Stimulated activated naive CD8-positive, alpha-beta T cell treated with anti-CD3 and anti-CD28 coated beads, Interleukin-15, amount 100 ng/mL, for 72 hours (primary cell): Measurements from ENCODE around the gene PFDN2.

ENCODE experiments used
- ATAC-seq: fragments of 150-1000 bp; cut with Tn5 transposase; 2 replicates; pipeline ENCODE4 v1.10.0; 2021; ENCODE audit warnings: mild to moderate bottlenecking, moderate library complexity
- DNase-seq, 2 donors: peaks; one replicate each; pipeline ENCODE4 v3.0.0; 2021 to 2022
- H3K27ac Mint-ChIP-seq, 2 donors: one replicate each; pipeline ENCODE4 v1.8.0; 2022; ENCODE audit warnings: mild to moderate bottlenecking in 2 of 2, mixed read lengths in 2 of 2, moderate library complexity in 2 of 2
- H3K27me3 Mint-ChIP-seq: one replicate; pipeline ENCODE4 v1.8.0; 2022; ENCODE audit warnings: mixed read lengths
- H3K4me1 Mint-ChIP-seq: one replicate; pipeline ENCODE4 v1.8.0; 2022; ENCODE audit warnings: mild to moderate bottlenecking, mixed read lengths
- H3K4me3 Mint-ChIP-seq, 2 donors: one replicate each; pipeline ENCODE4 v1.8.0; 2022; ENCODE audit warnings: mild to moderate bottlenecking in 2 of 2, mixed read lengths in 2 of 2, moderate library complexity in 1 of 2
- H3K9me3 Mint-ChIP-seq, 2 donors: one replicate each; pipeline ENCODE4 v1.8.0; 2022; ENCODE audit warnings: mixed read lengths in 2 of 2

The PFDN2 gene

DNA sequence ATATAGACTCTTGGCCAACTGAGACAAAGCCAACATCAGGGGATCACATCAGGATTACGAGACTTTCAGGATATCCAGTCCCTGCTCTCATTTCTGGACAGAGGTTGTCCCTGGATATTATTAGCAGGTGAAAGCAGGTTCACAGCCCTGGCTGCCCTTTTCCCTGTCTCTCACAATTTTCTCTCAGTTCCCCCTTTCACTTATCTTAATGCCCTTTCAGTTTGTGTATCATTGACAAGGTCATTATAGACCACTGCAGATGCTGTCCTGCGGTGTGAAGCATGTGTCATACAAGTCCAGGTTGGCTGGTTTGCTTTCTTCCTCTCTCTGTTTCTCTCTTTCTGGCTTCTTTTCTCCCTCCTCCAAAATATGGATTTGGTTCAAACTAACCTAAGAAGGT lies 21.8 kb downstream of the PFDN2 start:
- H3K27me3 Mint-ChIP-seq, result no peaks in the 10 kb centered on the region
- H3K9me3 Mint-ChIP-seq, result no peaks in the 10 kb centered on the region
- H3K27ac Mint-ChIP-seq, result no peak overlapping the region
- ATAC-seq (no peak), DNase-seq (no peak)
- no peak overlapping the region for H3K4me3 Mint-ChIP-seq
- peaks cover 74% of the 10 kb centered on the region for H3K4me1 Mint-ChIP-seq

DNA sequence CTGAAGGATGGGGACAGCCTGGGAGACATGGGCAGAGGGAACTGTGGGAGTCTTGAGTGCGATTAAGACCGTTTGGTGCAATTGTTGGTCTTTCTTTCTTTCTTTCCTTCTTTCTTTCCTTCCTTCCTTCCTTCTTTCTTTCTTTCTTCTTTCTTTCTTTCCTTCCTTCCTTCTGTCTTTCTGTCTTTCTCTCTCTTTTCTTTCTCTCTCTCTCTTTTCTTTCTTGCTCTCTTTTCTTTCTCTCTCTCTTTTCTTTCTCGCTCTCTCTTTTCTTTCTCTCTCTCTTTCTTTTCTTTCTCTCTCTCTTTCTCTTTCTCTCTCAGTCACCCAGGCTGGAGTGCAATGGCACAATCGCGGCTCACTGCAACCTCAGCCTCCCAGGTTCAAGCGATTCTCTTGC lies 22.6 kb downstream of the PFDN2 start:
- Mint-ChIP-seq H3K9me3 (no peaks in the 10 kb centered on the region), H3K27me3 (no peaks in the 10 kb centered on the region), H3K27ac (peak overlapping the region; percentile 1 to 80), H3K4me1 (peaks cover 82% of the 10 kb centered on the region), H3K4me3 (no peak overlapping the region)
- no peak for DNase-seq
- no peak for ATAC-seq

DNA sequence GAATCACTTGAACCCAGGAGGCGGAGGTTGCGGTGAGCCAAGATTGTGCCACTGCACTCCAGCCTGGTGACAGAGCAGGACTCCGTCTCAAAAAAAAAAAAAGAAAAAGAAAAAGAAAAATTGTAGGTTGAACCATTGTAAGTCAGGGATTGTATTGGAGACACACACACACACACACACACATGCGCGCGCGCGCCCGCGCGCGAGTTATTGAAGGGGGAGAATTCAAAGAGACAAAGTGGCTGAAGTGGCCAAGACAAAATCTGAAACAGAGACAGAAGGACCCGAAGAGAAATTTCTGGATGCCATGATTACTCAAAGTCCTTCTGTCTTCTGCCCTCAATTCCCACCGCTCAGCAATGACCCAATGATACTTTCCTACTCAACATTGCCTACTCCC lies 23.4 kb downstream of the PFDN2 start:
- no peak for ATAC-seq
- no peaks in the 10 kb centered on the region for H3K27me3 Mint-ChIP-seq
- H3K9me3 Mint-ChIP-seq, result no peaks in the 10 kb centered on the region
- peak overlapping the region in 1 of 2 donors; percentile 23 for H3K27ac Mint-ChIP-seq
- H3K4me1 Mint-ChIP-seq, result peaks cover 88% of the 10 kb centered on the region
- H3K4me3 Mint-ChIP-seq, result no peak overlapping the region
- no peak for DNase-seq

DNA sequence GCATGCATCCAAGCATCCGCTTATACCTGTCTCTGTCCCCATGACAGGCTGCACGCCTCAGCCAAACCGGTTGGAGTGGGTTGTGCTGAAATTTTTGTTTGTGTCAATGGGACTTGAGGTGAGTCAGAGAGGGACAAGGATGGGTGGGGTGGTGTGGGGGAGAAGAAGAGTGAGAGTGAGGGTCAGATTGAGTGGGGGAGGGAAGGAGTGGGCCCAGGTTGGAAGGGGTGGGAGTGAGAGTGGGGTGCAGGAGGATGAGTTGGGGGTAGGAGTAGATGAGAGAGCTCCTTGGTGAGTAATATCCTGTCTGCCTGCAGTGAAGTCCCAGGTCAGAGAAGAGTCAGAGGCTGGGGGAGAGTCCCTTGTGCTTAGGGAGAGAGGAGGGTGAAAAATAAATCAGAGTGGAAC lies 25.2 kb downstream of the PFDN2 start:
- DNase-seq (peak; percentile 24 to 44), ATAC-seq (peak; percentile 94)
- Mint-ChIP-seq H3K4me3 (peak overlapping the region; percentile 27 to 46), H3K27me3 (no peaks in the 10 kb centered on the region), H3K9me3 (no peaks in the 10 kb centered on the region), H3K27ac (no peak overlapping the region), H3K4me1 (peaks cover 86% of the 10 kb centered on the region)

DNA sequence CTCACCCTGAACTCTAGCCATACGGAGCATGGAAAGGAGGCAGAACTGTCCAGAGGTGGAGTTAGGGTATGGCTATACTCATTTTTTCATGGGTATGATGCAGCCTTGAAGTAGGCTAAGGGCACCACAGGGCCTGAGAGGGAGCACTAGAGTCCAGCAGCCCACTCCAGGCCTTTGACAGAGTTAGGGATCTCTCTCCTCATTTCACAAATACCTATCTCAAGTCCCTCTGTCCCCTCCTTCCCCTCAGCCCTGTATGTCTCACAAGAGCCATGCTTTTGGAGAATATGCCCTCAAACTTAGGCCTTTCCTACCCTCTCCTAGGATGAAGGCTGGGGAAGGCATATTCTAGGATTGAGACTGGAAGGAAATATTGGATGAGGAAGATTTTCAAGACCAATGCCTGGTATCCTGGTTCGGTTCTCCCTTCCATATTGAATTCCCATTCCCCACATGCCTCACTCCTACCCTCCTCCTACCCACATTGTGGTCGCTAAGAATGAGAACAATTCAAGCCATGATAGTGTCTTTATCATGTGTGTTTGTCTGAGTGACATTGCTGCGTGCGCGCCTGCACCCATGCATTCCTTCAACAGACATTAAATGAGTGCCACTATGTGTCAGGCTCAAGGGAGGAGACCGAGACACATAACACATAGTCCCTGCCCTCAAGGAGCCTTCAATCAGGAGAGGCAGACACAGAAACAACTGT lies 25.9 kb downstream of the PFDN2 start:
- Mint-ChIP-seq H3K27me3 (no peaks in the 10 kb centered on the region), H3K4me3 (no peak overlapping the region), H3K4me1 (peaks cover 83% of the 10 kb centered on the region), H3K27ac (no peak overlapping the region), H3K9me3 (no peaks in the 10 kb centered on the region)
- DNase-seq, result no peak
- ATAC-seq, result no peak

DNA sequence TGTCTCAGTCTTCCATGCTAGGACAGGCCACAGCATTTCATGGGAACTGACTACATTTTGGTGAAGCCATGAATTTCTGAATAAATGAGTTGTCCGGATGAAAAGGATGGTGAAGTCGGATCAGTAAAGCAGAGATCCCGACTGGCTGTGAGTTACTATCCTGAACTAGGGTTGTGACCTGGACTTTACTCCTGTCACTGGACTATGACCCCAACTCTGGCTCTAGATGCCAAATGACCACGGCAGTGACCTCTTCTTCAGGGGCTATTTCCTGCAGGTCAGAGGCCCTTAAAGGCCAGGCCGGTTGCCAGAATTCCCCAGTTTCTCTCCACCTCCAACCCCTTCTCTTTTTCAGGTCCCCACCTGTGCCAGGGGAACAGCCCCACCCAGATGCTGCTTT lies 26.7 kb downstream of the PFDN2 start:
- ATAC-seq (no peak), DNase-seq (no peak)
- no peak overlapping the region for H3K27ac Mint-ChIP-seq
- no peak overlapping the region for H3K4me3 Mint-ChIP-seq
- H3K9me3 Mint-ChIP-seq, result no peaks in the 10 kb centered on the region
- peaks cover 75% of the 10 kb centered on the region for H3K4me1 Mint-ChIP-seq
- H3K27me3 Mint-ChIP-seq, result no peaks in the 10 kb centered on the region

DNA sequence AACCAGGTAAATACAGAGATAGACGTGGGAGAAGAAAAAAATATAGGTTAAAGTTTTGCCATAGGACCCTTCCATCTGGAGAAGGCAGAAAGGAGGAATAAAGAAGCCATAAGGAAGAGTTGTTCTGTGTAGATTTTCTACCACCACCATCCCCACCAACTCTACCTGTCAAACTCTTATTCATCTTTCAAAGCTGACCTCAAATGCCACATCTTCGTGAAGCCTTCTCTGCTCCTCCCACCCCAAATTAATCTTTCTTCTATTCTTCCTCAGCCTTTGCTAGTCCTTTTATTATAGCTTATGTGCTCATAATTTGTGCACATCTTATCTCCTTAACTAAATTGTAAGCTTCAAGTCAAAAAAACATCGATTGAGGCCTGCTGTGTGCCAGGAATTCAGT lies 27.2 kb downstream of the PFDN2 start:
- Mint-ChIP-seq H3K4me1 (peaks cover 72% of the 10 kb centered on the region), H3K27me3 (no peaks in the 10 kb centered on the region), H3K9me3 (no peaks in the 10 kb centered on the region), H3K4me3 (no peak overlapping the region), H3K27ac (peak overlapping the region in 1 of 2 donors; percentile 32)
- no peak for DNase-seq
- ATAC-seq, result no peak

DNA sequence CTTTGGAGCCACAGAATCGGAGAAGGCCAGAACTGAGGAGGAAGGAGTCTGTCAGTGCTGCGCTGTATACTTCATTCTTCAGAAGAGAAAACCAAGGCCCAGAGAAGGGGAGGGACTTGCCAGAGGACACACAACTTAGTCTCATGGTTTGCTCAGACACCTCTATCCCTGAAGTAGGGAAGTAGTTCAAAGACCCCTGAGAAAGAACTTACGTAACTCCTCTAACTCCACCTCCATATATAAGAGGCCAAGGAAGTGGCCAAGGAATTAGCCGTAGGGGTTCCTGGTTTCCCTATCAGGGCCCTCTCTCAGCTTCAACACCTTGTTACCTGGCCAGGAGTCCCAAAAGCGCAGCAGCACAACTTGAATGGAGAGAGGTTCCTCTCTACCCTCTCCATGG lies 27.9 kb downstream of the PFDN2 start:
- no peaks in the 10 kb centered on the region for H3K9me3 Mint-ChIP-seq
- no peaks in the 10 kb centered on the region for H3K27me3 Mint-ChIP-seq
- ATAC-seq, result no peak
- no peak overlapping the region for H3K27ac Mint-ChIP-seq
- no peak overlapping the region for H3K4me3 Mint-ChIP-seq
- H3K4me1 Mint-ChIP-seq, result peaks cover 65% of the 10 kb centered on the region
- no peak for DNase-seq

DNA sequence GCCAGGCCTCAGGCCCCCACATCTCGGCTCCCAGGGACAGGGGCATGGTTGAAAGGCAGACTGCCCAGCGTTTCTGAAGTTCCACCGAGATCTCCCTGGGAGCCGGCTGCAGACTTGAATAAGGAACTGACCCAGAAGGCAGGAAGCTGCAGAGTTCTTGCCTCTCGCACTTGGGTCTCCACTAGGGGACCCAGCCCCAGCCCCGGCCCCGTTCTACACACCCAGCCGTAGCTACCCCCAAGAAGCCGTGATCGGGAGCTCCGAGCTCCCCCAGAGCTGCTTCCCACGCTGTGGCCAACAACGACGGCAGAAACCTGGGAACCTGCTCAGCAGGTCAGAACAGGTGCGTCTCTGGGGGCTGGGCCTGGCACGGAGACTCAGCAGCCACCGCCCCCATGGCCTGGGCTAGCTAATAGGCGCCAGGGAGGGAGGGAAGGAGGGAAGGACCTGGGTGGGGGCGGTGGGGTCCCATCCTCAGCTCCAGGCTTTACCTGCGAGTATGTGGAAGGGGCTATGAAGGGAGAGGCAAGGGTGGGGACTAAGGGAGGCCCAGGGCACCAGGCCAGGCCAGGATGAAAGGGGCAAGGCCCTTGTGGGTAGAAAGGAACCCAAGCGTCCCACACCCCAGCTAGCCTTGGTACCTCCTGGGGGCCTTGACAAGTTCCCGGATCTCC lies 28.4 kb downstream of the PFDN2 start, which contains the start of gene NECTIN4:
Gene NECTIN4 (minus strand): TSS at position 308 of the 674 bp plus-strand sequence. CDS start 262 bp downstream, at position 46.
- no peaks in the 10 kb centered on the region for H3K27me3 Mint-ChIP-seq
- H3K9me3 Mint-ChIP-seq, result no peaks in the 10 kb centered on the region
- H3K27ac Mint-ChIP-seq, result peak within 1 kb of the TSS in 1 of 2 donors; percentile 68
- peaks cover 60% of the 10 kb centered on the region for H3K4me1 Mint-ChIP-seq
- DNase-seq, result no peak
- ATAC-seq, result no peak
- no peak within 1 kb of the TSS for H3K4me3 Mint-ChIP-seq

DNA sequence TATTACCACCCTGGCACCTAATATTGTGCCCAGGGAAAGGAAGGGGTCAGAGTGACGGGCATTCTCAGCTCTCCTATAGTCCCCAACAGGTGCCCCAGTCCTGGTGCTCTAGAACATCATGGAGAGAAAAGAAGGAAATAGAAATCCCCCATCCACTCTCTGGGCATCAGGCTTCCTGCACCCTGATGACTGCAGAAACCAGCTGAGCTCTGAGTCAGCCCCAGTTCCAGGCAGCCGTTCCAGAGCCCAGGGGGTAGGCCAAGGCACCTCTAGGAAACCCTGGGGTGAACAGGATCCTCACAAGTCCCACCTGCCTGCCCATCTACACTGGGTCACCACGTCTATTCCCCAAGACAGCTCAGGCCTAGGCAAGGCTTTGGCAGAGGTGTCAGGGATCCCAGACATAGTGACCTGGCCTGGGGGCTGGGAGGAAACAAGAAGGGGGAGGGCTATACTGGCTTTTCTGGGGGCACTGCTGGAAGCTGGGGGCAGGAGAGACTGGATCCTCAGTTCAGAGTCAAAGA lies 29.2 kb downstream of the PFDN2 start:
- Mint-ChIP-seq H3K27ac (no peak overlapping the region), H3K4me1 (peaks cover 57% of the 10 kb centered on the region), H3K27me3 (no peaks in the 10 kb centered on the region), H3K4me3 (no peak overlapping the region), H3K9me3 (no peaks in the 10 kb centered on the region)
- DNase-seq (no peak), ATAC-seq (no peak)

DNA sequence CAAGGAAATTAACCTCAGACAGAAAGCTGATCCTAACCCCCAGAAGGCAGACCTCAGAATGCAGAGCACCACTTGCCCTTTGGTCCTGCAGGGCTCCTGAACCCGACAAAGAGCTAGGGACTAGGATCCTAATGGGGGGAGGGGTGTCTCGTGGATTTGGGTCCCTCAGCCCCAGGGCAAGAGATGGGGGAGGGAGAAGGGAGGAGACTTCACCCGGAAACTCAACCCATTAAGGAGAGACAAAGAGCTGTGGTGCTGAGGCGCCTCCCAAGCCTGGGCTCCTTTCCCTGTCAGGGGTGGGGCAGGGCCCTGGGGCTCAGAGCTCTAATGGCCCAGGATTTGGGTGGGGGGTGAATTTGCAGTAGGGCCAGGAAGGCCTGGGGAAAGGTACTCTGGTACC lies 31.4 kb downstream of the PFDN2 start:
- no peak overlapping the region for H3K4me3 Mint-ChIP-seq
- ATAC-seq (no peak), DNase-seq (no peak)
- peaks cover 35% of the 10 kb centered on the region for H3K4me1 Mint-ChIP-seq
- H3K9me3 Mint-ChIP-seq, result no peaks in the 10 kb centered on the region
- peak overlapping the region in 1 of 2 donors; percentile 42 for H3K27ac Mint-ChIP-seq
- no peaks in the 10 kb centered on the region for H3K27me3 Mint-ChIP-seq

DNA sequence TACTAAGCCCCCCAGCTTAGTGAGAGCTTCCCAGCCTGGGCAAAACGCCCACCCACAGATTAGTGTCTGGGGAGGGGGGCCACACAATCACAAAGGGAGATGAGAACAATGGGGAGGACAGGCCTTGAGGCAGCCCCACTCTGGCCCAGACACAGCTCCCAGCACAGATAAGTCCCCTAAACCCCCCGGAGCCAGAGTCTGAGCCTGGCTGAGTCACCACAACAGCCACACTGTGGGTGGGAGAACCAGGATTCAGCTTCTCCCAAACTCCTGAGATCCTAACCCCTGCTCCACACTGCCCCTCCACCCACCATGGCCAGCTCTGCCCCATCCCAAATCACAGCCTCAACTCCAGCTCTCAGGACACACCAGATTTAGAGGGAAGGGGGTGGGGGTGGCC lies 32.7 kb downstream of the PFDN2 start:
- H3K27ac Mint-ChIP-seq, result peak overlapping the region in 1 of 2 donors; percentile 45
- no peak overlapping the region for H3K4me3 Mint-ChIP-seq
- no peaks in the 10 kb centered on the region for H3K9me3 Mint-ChIP-seq
- H3K27me3 Mint-ChIP-seq, result no peaks in the 10 kb centered on the region
- DNase-seq (no peak), ATAC-seq (no peak)
- peaks cover 23% of the 10 kb centered on the region for H3K4me1 Mint-ChIP-seq

DNA sequence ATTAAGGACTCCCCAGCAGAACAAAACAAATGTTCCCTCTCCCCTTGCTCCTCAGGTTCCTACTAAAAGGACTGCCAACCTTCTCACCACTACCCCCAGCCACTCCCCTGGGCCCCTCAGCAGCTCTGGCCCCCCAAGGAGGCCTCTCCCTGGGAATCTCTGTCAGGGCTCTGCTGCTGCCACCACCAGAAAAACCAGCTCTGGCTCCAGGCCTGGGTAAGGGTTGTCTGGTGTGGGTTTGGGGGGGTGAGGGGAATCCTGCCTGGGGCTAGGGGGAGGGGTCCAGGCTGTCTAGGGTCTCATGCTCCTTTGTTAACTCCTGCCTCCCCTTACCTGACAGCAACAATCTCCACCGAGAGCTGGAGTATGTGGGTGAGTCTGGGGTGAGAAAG lies 33.2 kb downstream of the PFDN2 start:
- peaks cover 17% of the 10 kb centered on the region for H3K4me1 Mint-ChIP-seq
- H3K9me3 Mint-ChIP-seq, result no peaks in the 10 kb centered on the region
- no peak for DNase-seq
- H3K27ac Mint-ChIP-seq, result no peak overlapping the region
- H3K27me3 Mint-ChIP-seq, result no peaks in the 10 kb centered on the region
- ATAC-seq, result no peak
- no peak overlapping the region for H3K4me3 Mint-ChIP-seq

DNA sequence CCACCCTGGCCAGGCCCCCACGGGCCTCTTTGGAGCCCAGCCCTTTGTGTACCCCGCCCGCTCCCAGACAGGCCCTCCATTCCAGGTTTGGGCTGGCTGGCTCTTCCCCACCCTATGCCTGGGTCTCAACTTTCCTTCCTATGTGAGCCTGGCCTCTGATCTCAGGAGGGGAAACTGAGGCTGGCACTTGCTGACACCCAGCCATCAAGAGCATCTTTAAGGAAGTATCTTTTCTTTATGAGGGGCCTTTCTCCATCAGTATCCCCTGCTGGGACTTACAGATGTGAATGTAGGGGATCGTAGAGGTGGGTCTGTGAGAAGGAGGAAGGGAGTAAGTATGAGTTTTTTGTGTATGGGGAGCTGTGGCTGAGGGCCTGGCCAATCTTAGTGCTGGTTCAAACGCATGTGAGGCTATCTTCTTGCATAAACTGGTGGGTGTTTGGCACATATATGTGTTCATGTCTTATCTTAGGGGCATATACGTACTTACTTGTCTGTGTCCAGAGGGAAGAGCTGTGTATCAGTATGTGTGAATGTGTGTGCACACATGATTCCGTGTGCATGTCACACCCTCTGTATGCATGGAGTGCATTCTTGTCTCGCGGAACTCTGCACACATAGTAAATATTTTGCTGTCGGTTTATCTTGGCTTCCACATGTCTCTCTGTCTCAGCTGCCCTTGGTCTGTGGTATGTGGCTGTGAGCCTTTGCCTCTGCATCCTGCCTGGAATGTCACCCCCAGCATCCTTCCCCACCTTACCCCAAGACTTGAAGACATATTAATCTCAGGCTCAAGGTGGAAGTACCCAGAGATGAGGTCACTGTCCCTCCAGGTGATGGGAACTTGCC lies 33.9 kb downstream of the PFDN2 start:
- no peaks in the 10 kb centered on the region for H3K9me3 Mint-ChIP-seq
- H3K4me3 Mint-ChIP-seq, result no peak overlapping the region
- ATAC-seq (peak; percentile 31), DNase-seq (no peak)
- H3K4me1 Mint-ChIP-seq, result peaks cover 16% of the 10 kb centered on the region
- H3K27me3 Mint-ChIP-seq, result no peaks in the 10 kb centered on the region
- H3K27ac Mint-ChIP-seq, result no peak overlapping the region

DNA sequence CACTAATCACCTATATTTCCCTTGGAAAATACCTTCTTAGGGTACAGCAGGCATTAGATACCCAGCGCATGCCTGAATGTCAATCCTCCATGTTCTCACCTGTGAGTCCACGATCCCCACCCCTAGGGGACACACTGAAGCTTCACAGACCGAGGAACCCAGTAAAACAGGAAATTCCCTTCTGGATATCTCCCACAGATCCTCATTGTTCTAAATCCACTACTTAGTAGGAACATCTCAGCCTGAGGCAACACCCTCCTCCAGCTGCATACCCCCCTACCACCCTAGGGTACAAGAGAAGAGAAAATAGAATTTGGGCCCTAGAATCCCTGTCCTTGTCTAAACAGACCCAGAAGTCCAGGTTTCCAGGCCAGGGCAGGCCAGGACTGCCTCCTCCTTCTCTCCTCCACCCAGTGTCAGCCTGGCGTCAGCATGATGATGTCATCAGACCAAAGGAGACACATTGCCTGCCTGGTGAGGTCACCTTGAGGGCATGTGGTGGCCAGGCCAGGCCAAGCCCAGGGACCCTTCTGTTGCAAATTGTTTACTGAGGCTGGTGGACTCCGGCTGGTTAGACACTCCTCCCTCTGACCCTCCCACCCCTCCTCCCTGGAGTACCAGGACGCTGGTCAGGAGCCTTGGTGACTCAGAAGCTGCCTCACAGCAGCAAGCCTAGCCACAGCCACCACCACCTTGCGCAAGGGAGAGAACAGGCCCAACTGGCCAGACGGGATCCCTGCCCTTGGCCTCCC lies 34.7 kb downstream of the PFDN2 start:
- Mint-ChIP-seq H3K27ac (no peak overlapping the region), H3K4me3 (no peak overlapping the region), H3K4me1 (peaks cover 10% of the 10 kb centered on the region), H3K9me3 (no peaks in the 10 kb centered on the region), H3K27me3 (no peaks in the 10 kb centered on the region)
- DNase-seq, result no peak
- peak; percentile 47 for ATAC-seq
